ENCODE measurements around the gene MICAL3.

The MICAL3 gene

GRCh38 chr22:18069041-18069440 lies 44.7 kb upstream of the MICAL3 start:
- no peak for ATAC-seq
- TF ChIP-seq OSR1 (CRISPR knock-in tag; IDR thresholded peaks at IDR 0.05) = no peak
- TF ChIP-seq ZFP30 (CRISPR knock-in tag; IDR thresholded peaks at IDR 0.05) = no peak
- no peak for TF ChIP-seq ZNF70 (CRISPR knock-in tag; IDR thresholded peaks at IDR 0.05)
- TF ChIP-seq GLIS3 (CRISPR knock-in tag; IDR thresholded peaks at IDR 0.05) = no peak
- no peak for TF ChIP-seq ZNF8 (CRISPR knock-in tag; IDR thresholded peaks at IDR 0.05)
- TF ChIP-seq, protein P1, sequence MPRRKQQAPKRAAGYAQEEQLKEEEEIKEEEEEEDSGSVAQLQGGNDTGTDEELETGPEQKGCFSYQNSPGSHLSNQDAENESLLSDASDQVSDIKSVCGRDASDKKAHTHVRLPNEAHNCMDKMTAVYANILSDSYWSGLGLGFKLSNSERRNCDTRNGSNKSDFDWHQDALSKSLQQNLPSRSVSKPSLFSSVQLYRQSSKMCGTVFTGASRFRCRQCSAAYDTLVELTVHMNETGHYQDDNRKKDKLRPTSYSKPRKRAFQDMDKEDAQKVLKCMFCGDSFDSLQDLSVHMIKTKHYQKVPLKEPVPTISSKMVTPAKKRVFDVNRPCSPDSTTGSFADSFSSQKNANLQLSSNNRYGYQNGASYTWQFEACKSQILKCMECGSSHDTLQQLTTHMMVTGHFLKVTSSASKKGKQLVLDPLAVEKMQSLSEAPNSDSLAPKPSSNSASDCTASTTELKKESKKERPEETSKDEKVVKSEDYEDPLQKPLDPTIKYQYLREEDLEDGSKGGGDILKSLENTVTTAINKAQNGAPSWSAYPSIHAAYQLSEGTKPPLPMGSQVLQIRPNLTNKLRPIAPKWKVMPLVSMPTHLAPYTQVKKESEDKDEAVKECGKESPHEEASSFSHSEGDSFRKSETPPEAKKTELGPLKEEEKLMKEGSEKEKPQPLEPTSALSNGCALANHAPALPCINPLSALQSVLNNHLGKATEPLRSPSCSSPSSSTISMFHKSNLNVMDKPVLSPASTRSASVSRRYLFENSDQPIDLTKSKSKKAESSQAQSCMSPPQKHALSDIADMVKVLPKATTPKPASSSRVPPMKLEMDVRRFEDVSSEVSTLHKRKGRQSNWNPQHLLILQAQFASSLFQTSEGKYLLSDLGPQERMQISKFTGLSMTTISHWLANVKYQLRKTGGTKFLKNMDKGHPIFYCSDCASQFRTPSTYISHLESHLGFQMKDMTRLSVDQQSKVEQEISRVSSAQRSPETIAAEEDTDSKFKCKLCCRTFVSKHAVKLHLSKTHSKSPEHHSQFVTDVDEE (CRISPR knock-in tag; IDR thresholded peaks at IDR 0.05) = no peak
- no peak for TF ChIP-seq CREB5 (CRISPR knock-in tag; IDR thresholded peaks at IDR 0.05; ENCODE audit: low read depth)
- no peak for TF ChIP-seq ZC3H10 (CRISPR knock-in tag; IDR thresholded peaks at IDR 0.05)

DNA sequence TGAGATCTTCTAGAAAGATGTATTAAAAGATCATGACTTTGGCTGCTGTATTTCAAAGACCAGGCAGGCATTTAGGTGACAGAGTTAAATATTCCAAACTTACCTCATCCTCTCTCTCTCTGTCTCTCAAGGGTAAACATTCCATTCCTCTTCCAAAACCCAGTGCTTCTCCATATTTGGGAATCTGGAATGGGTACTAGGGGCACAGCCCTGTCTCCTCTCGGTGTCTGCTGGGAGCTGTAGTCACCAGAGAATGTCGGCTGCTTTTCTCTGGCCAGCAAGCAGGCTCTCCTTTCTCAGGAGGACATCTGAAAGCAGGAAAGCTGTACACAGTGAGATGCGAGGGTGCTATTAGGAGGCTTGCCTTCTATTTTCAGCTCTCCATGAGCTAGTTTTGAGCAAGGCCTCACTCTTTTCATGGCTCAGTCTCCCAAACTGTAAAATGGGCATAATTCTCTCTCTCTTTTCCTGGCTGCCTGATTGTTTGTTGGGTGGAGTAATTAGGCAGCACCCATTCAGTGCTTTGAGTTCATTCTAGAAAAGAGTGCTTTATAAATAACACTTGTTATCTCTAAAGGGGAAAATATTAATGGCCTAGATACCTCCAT lies 44.1 kb upstream of the MICAL3 start:
- no peak for TF ChIP-seq ISL1 (CRISPR knock-in tag; IDR thresholded peaks at IDR 0.05)
- TF ChIP-seq ZNF8 (CRISPR knock-in tag; IDR thresholded peaks at IDR 0.05) = no peak
- TF ChIP-seq GLIS3 (CRISPR knock-in tag; IDR thresholded peaks at IDR 0.05) = no peak
- TF ChIP-seq, protein P1 (CRISPR knock-in tag; IDR thresholded peaks at IDR 0.05) = no peak
- no peak for TF ChIP-seq SNAI2 (CRISPR knock-in tag; IDR thresholded peaks at IDR 0.05)
- no peak for TF ChIP-seq ZFP30 (CRISPR knock-in tag; IDR thresholded peaks at IDR 0.05)
- TF ChIP-seq TOX (CRISPR knock-in tag; IDR thresholded peaks at IDR 0.05; ENCODE audit: borderline replicate concordance) = no peak
- TF ChIP-seq, protein P2, sequence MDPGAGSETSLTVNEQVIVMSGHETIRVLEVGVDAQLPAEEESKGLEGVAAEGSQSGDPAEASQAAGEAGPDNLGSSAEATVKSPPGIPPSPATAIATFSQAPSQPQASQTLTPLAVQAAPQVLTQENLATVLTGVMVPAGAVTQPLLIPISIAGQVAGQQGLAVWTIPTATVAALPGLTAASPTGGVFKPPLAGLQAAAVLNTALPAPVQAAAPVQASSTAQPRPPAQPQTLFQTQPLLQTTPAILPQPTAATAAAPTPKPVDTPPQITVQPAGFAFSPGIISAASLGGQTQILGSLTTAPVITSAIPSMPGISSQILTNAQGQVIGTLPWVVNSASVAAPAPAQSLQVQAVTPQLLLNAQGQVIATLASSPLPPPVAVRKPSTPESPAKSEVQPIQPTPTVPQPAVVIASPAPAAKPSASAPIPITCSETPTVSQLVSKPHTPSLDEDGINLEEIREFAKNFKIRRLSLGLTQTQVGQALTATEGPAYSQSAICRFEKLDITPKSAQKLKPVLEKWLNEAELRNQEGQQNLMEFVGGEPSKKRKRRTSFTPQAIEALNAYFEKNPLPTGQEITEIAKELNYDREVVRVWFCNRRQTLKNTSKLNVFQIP (CRISPR knock-in tag; IDR thresholded peaks at IDR 0.05; ENCODE audit: borderline replicate concordance, low read depth) = no peak
- TF ChIP-seq ESRRG (CRISPR knock-in tag; IDR thresholded peaks at IDR 0.05) = no peak
- no peak for TF ChIP-seq CSDC2 (CRISPR knock-in tag; IDR thresholded peaks at IDR 0.05)
- no peak for TF ChIP-seq ZNF70 (CRISPR knock-in tag; IDR thresholded peaks at IDR 0.05)
- TF ChIP-seq ZC3H10 (CRISPR knock-in tag; IDR thresholded peaks at IDR 0.05) = no peak
- no peak for TF ChIP-seq ZFP3 (CRISPR knock-in tag; IDR thresholded peaks at IDR 0.05)
- no peak for TF ChIP-seq BACH2 (CRISPR knock-in tag; IDR thresholded peaks at IDR 0.05; ENCODE audit: borderline replicate concordance)
- no peak for TF ChIP-seq RARB (CRISPR knock-in tag; IDR thresholded peaks at IDR 0.05)
- TF ChIP-seq CREB5 (CRISPR knock-in tag; IDR thresholded peaks at IDR 0.05; ENCODE audit: low read depth) = no peak
- TF ChIP-seq PATZ1 (CRISPR knock-in tag; IDR thresholded peaks at IDR 0.05; ENCODE audit: borderline replicate concordance) = no peak
- peak; percentile 58; the same call in 2 of the 3 replicates for ATAC-seq
